Fibroblast of lung (primary cell): Measurements from ENCODE around the gene KIF6. TPM values are rescaled to one million over a fixed set of nuclear protein-coding genes. Genes with fewer than 3 reads are reported as not detected.

Experiments used
- DNase-seq, 2 donors: peaks; one replicate each; pipeline versions ENCODE4 v3.0.0 to v3.0.0-alpha.2; 2010; ENCODE audit warnings: low read depth in 2 of 2
- H2AFZ ChIP-seq: 2 replicates; pipeline ENCODE4 v1.5.1; 2012; ENCODE audit warnings: low read length, control low read depth, inconsistent platforms
- H3K27ac ChIP-seq: 2 replicates; pipeline ENCODE4 v1.5.1; 2011; ENCODE audit warnings: low read length, control low read depth; ENCODE audit not compliant: insufficient read depth
- H3K27me3 ChIP-seq: 2 replicates; pipeline ENCODE4 v1.5.1; 2011; ENCODE audit warnings: mild to moderate bottlenecking, low read length; ENCODE audit not compliant: control insufficient read depth, insufficient read depth
- H3K36me3 ChIP-seq: 2 replicates; pipeline ENCODE4 v1.5.1; 2011; ENCODE audit warnings: low read length; ENCODE audit not compliant: control insufficient read depth, insufficient read depth
- H3K4me1 ChIP-seq: 2 replicates; pipeline ENCODE4 v1.5.1; 2011; ENCODE audit warnings: low read length; ENCODE audit not compliant: control insufficient read depth, insufficient read depth; ENCODE audit errors: extremely low read depth
- H3K4me2 ChIP-seq: 2 replicates; pipeline ENCODE4 v1.5.1; 2011; ENCODE audit warnings: low read length, control low read depth; ENCODE audit not compliant: insufficient read depth; ENCODE audit errors: extremely low read depth
- H3K4me3 ChIP-seq, 4 experiments: fragments of 200-600 bp in 1 of 4; sonication (generic) in 1 of 4; replicated peaks in 1 of 4; 2 replicates each; pipeline ENCODE4 v1.5.1; 2011 to 2016; ENCODE audit warnings: low read length in 4 of 4, low read depth in 3 of 4, mild to moderate bottlenecking in 3 of 4, control low read depth in 2 of 4, inconsistent platforms in 1 of 4, mixed read lengths in 1 of 4; ENCODE audit not compliant: insufficient read depth in 1 of 4; ENCODE audit errors: control extremely low read depth in 1 of 4
- H3K79me2 ChIP-seq: 2 replicates; pipeline ENCODE4 v1.5.1; 2012; ENCODE audit warnings: mild to moderate bottlenecking, low read length, inconsistent platforms; ENCODE audit not compliant: control insufficient read depth, insufficient read depth
- H3K9ac ChIP-seq: 2 replicates; pipeline ENCODE4 v1.5.1; 2011; ENCODE audit warnings: mild to moderate bottlenecking, low read length, control low read depth; ENCODE audit not compliant: insufficient read depth
- H3K9me3 ChIP-seq: 2 replicates; pipeline ENCODE4 v1.5.1; 2012; ENCODE audit warnings: low read depth, low read length; ENCODE audit not compliant: control insufficient read depth, insufficient read depth
- H4K20me1 ChIP-seq: 2 replicates; pipeline ENCODE4 v1.5.1; 2011; ENCODE audit warnings: low read length; ENCODE audit not compliant: control insufficient read depth, insufficient read depth; ENCODE audit errors: extremely low read depth
- CTCF ChIP-seq, 2 donors: IDR thresholded peaks in 1 of 2; conservative IDR thresholded peaks in 1 of 2; 1 replicate in 1 of 2; 2 replicates in 1 of 2; pipeline ENCODE4 v1.5.1; 2011 to 2012; ENCODE audit warnings: low read length in 2 of 2, control low read depth in 1 of 2, inconsistent platforms in 1 of 2, low read depth in 1 of 2, mild to moderate bottlenecking in 1 of 2
- EZH2 ChIP-seq: IDR thresholded peaks from 2 replicates; pipeline ENCODE4 v1.5.1; 2012; ENCODE audit warnings: low read length, control low read depth, mild to moderate bottlenecking; ENCODE audit errors: missing control alignments
- polyA plus RNA-seq, 2 donors: library from polyadenylated mRNA; depleted of rRNA in 1 of 2; stranded (reverse) in 1 of 2; unstranded in 1 of 2; fragments of >200 nt; gene quantifications; 2 replicates each; pipeline ENCODE4 v1.2.1, GENCODE V29; 2011 to 2012; ENCODE audit warnings: missing spikeins in 1 of 2
- total RNA-seq: library from RNA; depleted of rRNA; stranded (reverse); fragments of >200 nt; gene quantifications from 2 replicates; pipeline ENCODE4 v1.2.1, GENCODE V29; 2014

Gene KIF6
- total and polyA plus RNA-seq, 2 donors (not counting 1 experiment from before 2014, with no cell fraction given) = 0.24 to 0.83 TPM

DNA sequence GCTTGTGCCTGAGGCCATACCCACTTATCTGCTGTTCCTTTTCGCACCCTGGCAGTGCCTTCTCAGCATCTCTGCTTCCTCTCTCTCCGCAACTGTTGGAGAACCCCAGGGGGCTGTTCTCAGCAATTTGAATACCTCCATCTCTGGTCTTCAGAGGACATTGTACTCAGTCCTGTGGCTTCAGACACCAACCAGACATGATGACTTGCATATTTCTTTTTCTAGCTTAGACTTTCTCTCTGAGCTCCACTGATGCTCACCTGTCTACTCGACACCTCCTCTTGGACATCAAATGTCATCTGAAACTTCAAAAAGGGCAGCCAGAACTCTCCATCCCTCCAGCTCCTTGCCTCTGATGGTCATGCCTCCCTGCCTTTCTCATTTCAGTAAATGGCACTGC, 383.9 kb downstream of the KIF6 start:
- no peaks in the 10 kb centered on the region for H3K79me2 ChIP-seq
- H3K27ac ChIP-seq = no peak overlapping the region
- H3K4me1 ChIP-seq = no peaks in the 10 kb centered on the region
- no peak overlapping the region for H3K9ac ChIP-seq
- no peak for DNase-seq
- no peaks in the 10 kb centered on the region for H3K27me3 ChIP-seq
- no peak for TF ChIP-seq EZH2
- no peak overlapping the region for H3K4me3 ChIP-seq
- no peak overlapping the region for H3K4me2 ChIP-seq
- H2AFZ ChIP-seq = no peak overlapping the region
- no peaks in the 10 kb centered on the region for H3K36me3 ChIP-seq
- no peaks in the 10 kb centered on the region for H3K9me3 ChIP-seq
- no peaks in the 10 kb centered on the region for H4K20me1 ChIP-seq

DNA sequence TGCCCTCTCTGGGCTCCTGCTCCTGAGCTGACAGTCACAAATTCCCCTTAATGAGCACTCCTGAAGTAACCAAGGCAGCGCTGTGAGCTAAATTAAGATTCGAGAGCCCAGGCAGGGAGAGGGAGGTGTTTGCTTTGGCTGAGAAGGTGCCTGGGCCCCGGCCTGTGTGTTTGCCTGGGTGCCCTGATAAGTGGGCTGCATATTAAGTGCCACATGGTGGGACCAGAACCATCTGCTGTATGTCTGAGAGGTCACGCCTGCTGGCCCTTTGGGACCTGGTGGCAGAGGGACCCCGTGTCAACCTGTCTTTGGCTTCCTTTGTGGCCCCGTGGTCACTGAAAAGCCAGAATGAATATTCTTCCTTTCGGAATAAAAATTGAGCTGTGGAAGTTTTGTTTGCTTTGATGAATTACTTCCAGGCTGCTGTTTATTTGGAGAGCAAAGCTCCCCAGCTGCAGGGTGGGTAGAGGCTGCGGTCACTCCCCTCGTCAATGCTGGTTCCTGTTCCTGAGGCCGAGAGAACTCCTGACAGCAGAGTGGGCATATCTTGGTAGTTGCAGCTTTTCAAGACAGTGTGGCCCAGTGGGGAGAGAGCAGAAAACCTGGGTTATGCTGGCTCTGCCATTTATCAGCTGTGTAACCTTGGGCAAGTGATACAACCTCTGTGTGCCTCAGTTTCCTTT, 385.2 kb downstream of the KIF6 start:
- Histone ChIP-seq H3K9me3 (no peaks in the 10 kb centered on the region), H3K79me2 (no peaks in the 10 kb centered on the region), H3K4me3 (no peak overlapping the region), H3K27ac (no peak overlapping the region), H4K20me1 (no peaks in the 10 kb centered on the region), H3K9ac (no peak overlapping the region), H3K36me3 (no peaks in the 10 kb centered on the region), H3K4me1 (no peaks in the 10 kb centered on the region), H2AFZ (no peak overlapping the region), H3K27me3 (no peaks in the 10 kb centered on the region), H3K4me2 (no peak overlapping the region)
- DNase-seq = peak in 1 of 2 donors; percentile 13
- TF ChIP-seq CTCF (conservative IDR thresholded peaks at IDR 0.05 in 1 of 2, IDR thresholded peaks at IDR 0.05 in 1 of 2; ENCODE audit: low read depth in 1 of 2, low read length in 2 of 2) = no peak
- no peak for TF ChIP-seq EZH2

- no peaks in the 10 kb centered on the region for H3K4me1 ChIP-seq
- no peak overlapping the region for H2AFZ ChIP-seq
- TF ChIP-seq CTCF (conservative IDR thresholded peaks at IDR 0.05 in 1 of 2, IDR thresholded peaks at IDR 0.05 in 1 of 2; ENCODE audit: low read depth in 1 of 2, low read length in 2 of 2) = no peak
- TF ChIP-seq EZH2 = no peak
- no peaks in the 10 kb centered on the region for H4K20me1 ChIP-seq
- no peaks in the 10 kb centered on the region for H3K36me3 ChIP-seq
- no peak overlapping the region for H3K9ac ChIP-seq
- no peak overlapping the region for H3K27ac ChIP-seq
- no peak overlapping the region for H3K4me2 ChIP-seq
- no peaks in the 10 kb centered on the region for H3K9me3 ChIP-seq
- H3K27me3 ChIP-seq = no peaks in the 10 kb centered on the region
- no peak overlapping the region for H3K4me3 ChIP-seq
- no peak for DNase-seq
- H3K79me2 ChIP-seq = no peaks in the 10 kb centered on the region
Observed at GRCh38 chr6:39339096-39339867, 385.9 kb downstream of the KIF6 start.
